Lung (tissue), 12 donors: Measurements from ENCODE around the gene RASGRP2. TPM values are rescaled to one million over a fixed set of nuclear protein-coding genes. Genes with fewer than 3 reads are reported as not detected.

Experiments
- ATAC-seq: fragments of 200-7000 bp; cut with Tn5 transposase; one replicate; pipeline ENCODE4 v1.9.1; 2020; ENCODE audit warnings: moderate number of reproducible peaks; ENCODE audit not compliant: insufficient read depth, low FRiP score
- DNase-seq, 3 donors: peaks; one replicate each; pipeline ENCODE4 v3.0.0-alpha.2; 2013 to 2017
- H3K27ac ChIP-seq, 2 donors: one replicate each; pipeline ENCODE4 v1.5.1; 2013; ENCODE audit warnings: mild to moderate bottlenecking in 2 of 2, moderate library complexity in 2 of 2, control low read depth in 1 of 2, inconsistent platforms in 1 of 2, low read depth in 1 of 2, low read length in 1 of 2
- H3K27me3 ChIP-seq, 3 donors: one replicate each; pipeline ENCODE4 v1.5.1; 2013; ENCODE audit warnings: low read length in 2 of 3; ENCODE audit not compliant: control insufficient read depth in 3 of 3, insufficient read depth in 3 of 3
- H3K36me3 ChIP-seq, 4 donors: one replicate each; pipeline ENCODE4 v1.5.1; 2013; ENCODE audit warnings: low read length in 4 of 4, mild to moderate bottlenecking in 1 of 4, moderate library complexity in 1 of 4; ENCODE audit not compliant: control insufficient read depth in 4 of 4, insufficient read depth in 4 of 4
- H3K4me1 ChIP-seq, 5 donors: one replicate each; pipeline ENCODE4 v1.5.1; 2013; ENCODE audit warnings: low read length in 5 of 5, mild to moderate bottlenecking in 2 of 5, moderate library complexity in 1 of 5; ENCODE audit not compliant: control insufficient read depth in 5 of 5, insufficient read depth in 5 of 5
- H3K4me3 ChIP-seq: one replicate; pipeline ENCODE4 v1.5.1; 2013; ENCODE audit warnings: mild to moderate bottlenecking, control low read depth, moderate library complexity
- H3K9ac ChIP-seq, 2 donors: one replicate each; pipeline ENCODE4 v1.5.1; 2013; ENCODE audit warnings: low read length in 2 of 2, control low read depth in 1 of 2; ENCODE audit not compliant: insufficient read depth in 1 of 2
- H3K9me3 ChIP-seq, 4 donors: one replicate each; pipeline ENCODE4 v1.5.1; 2013; ENCODE audit warnings: low read length in 3 of 4, mild to moderate bottlenecking in 1 of 4, moderate library complexity in 1 of 4; ENCODE audit not compliant: control insufficient read depth in 4 of 4, insufficient read depth in 3 of 4
- WGBS, 2 donors: extraction: QIAGEN DNeasy Blood & Tissue Kit; methylation state at CpG; one replicate each; pipeline ENCODE4 v1.1.7; 2013; 5-methylcytosine and 5-hydroxymethylcytosine counted together
- polyA plus RNA-seq, 2 donors: library from polyadenylated mRNA; stranded (reverse); fragments of 200-250 nt; gene quantifications; one replicate each; pipeline ENCODE4 v1.2.1, GENCODE V29; 2013
- total RNA-seq, 2 donors: library from RNA; depleted of rRNA in 1 of 2; stranded (reverse); fragments of >200 nt in 1 of 2; gene quantifications; one replicate each; pipeline ENCODE4 v1.2.1, GENCODE V29; 2014 to 2021
- TF ChIP-seq, protein P1 (sequence below): IDR thresholded peaks from 2 replicates; pipeline ENCODE4 v1.5.1; 2012; ENCODE audit warnings: mild to moderate bottlenecking; ENCODE audit errors: control extremely low read depth, extremely low read depth
- donor health status: control.
- donor health status: control.
- donor health status: Bipolar disorder and iron deficiency.
- donor health status: healthy.
- donor health status: DM: yes; HTN: yes; CAD: no.

Gene RASGRP2
- total and polyA plus RNA-seq, 4 donors: 20.0 to 46.4 (median 30.8) TPM

DNA sequence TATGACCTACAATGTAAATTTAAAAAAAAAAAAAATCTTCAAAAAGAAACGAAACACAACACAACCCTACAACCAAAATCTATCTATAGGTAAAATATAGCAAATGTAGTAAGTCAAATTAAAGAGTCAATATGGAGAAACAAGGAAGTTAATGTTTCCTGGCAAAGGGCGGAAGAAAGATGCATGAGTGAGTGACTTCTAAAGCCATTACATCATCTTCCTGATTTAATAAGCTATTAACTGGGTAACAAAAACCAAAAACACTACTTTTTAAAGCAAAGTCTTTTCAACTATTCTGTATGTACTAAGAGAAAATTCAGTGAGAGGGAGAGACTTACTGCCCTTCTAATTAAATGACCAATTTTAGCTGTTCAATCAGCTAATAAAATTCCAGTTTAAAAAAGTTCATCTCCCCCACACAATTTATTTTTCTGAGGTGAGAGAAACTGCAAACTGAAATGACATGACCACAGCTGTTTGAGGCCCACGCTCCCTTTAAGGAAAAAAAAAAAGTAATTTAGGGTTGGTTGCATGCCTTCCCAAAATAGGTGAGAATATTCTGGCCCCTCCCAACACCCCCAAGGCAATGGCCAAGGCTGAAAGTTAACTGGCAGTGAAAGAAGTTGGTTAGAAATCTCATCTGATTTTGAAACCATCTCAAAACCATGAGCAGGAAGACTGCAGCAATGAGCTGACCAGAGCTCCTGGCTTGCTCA lies 28.5 kb upstream of the RASGRP2 start:
- peaks cover 4 to 27% (median 11%) of the 10 kb centered on the region in 5 donors for H3K4me1 ChIP-seq
- no peaks in the 10 kb centered on the region for H3K9me3 ChIP-seq
- no peak overlapping the region for H3K9ac ChIP-seq
- no peak overlapping the region for H3K4me3 ChIP-seq
- DNase-seq (no peak), ATAC-seq (no peak)
- H3K27me3 ChIP-seq: no peaks in the 10 kb centered on the region
- peaks cover 56 to 90% (median 79%) of the 10 kb centered on the region in 4 donors for H3K36me3 ChIP-seq
- TF ChIP-seq, protein P1, sequence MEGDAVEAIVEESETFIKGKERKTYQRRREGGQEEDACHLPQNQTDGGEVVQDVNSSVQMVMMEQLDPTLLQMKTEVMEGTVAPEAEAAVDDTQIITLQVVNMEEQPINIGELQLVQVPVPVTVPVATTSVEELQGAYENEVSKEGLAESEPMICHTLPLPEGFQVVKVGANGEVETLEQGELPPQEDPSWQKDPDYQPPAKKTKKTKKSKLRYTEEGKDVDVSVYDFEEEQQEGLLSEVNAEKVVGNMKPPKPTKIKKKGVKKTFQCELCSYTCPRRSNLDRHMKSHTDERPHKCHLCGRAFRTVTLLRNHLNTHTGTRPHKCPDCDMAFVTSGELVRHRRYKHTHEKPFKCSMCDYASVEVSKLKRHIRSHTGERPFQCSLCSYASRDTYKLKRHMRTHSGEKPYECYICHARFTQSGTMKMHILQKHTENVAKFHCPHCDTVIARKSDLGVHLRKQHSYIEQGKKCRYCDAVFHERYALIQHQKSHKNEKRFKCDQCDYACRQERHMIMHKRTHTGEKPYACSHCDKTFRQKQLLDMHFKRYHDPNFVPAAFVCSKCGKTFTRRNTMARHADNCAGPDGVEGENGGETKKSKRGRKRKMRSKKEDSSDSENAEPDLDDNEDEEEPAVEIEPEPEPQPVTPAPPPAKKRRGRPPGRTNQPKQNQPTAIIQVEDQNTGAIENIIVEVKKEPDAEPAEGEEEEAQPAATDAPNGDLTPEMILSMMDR: no peak
- H3K27ac ChIP-seq: no peak overlapping the region
- WGBS, 2 donors: 31 to 50% methylated on average over 3 of the region's 3 CpGs

DNA sequence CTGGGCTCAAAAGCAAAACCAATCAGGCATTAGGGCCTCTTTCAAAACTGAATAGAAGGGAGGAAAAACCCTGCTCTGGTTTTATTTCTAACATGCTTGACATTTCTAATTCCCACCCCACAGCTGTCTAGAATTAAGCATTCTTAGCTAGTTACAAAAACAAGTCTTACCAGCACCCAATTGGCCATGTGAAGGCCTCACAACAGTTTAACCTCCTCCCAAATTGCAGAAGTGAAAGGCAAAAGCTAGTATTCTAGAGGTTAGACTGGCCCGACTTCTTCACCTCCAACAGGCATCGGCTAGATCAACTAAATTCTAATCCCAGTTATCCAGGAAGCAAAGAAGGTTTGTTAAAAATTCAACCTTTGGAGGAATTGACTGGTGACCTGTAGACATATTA lies 27.9 kb upstream of the RASGRP2 start:
- Histone ChIP-seq H3K27me3 (no peaks in the 10 kb centered on the region), H3K4me1 (peaks cover 4 to 25% (median 9%) of the 10 kb centered on the region in 5 donors), H3K9me3 (no peaks in the 10 kb centered on the region), H3K27ac (no peak overlapping the region), H3K4me3 (no peak overlapping the region), H3K9ac (no peak overlapping the region), H3K36me3 (peaks cover 61 to 95% (median 84%) of the 10 kb centered on the region in 4 donors)
- ATAC-seq (no peak), DNase-seq (no peak)
- TF ChIP-seq, protein P1: no peak
- WGBS, 2 donors: 57 to 76% methylated on average over 2 of the region's 2 CpGs

DNA sequence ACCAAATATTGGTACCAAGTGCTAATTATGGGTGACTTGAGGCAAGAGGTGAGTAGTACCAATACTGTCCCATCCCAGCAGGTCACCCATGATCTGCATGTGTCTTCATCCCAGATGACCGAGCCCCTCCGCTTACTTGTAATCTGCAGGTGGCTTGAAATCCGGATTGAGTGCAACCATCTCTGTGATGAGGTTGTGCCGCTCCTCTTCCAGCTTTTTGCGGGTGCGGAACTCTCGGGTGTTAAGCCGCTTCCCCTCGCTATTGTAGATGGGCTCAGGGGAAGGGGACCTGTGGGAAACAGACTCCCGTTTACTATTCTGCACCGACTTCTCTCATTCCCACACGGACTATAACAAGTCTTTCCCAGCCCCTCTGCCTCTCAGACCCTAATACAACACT lies 26.2 kb upstream of the RASGRP2 start:
- Histone ChIP-seq H3K4me1 (peaks cover 0 to 12% (median 0%) of the 10 kb centered on the region in 5 donors), H3K9me3 (no peaks in the 10 kb centered on the region), H3K4me3 (no peak overlapping the region), H3K27ac (no peak overlapping the region), H3K36me3 (peaks cover 71 to 85% (median 81%) of the 10 kb centered on the region in 4 donors), H3K27me3 (no peaks in the 10 kb centered on the region), H3K9ac (no peak overlapping the region)
- ATAC-seq: no peak
- WGBS, 2 donors: 95% methylated on average over 12 of the region's 12 CpGs
- DNase-seq: no peak
- TF ChIP-seq, protein P1: no peak
